ENCODE results near the gene PTCH1. TPM values are rescaled to one million over a fixed set of nuclear protein-coding genes. Genes with fewer than 3 reads are reported as not detected.

The PTCH1 gene
- total and polyA plus RNA-seq, 2 experiments from 2014 or later = 36.8 to 44.1 TPM

DNA sequence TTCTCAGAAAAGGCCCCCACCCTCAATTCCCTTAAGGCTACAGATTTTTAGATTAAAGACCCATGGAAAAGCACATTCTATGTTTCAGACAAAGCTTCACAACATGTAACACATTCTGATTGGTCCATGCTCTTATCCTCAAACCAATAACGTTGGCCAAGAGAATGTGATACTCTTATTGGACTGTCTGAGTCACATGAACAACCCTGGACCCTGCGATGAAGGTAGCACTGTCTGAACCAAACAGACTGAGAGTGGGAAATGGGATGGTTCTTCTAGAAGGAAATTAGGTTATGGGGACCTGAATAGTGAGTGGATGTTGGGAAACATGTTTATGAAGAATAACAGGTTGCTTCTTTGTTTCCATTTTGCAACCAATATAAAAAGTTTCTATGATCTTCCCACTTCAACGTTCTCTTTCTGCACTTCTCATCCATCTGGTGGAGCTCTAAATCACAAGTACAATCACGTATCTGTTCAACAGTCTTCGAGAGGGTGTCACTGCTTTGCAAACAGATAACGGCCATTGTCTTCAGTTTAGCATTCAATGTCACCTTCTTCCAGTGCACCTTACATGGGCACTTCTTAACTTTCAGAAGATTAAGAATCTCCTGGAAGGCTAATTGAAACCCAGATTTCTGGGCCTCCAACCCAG is 81.6 kb downstream of the PTCH1 start:
- Histone ChIP-seq H3K36me3 (replicated peaks; ENCODE audit: insufficient read depth, low read depth) (no peaks in the 10 kb centered on the region), H3K4me2 (no peak overlapping the region), H3K9me2 (replicated peaks; ENCODE audit: insufficient read depth) (no peaks in the 10 kb centered on the region), H3K27ac (no peak overlapping the region), H3K4me3 (no peak overlapping the region), H3K9me3 (ENCODE audit: low read depth) (no peaks in the 10 kb centered on the region), H2AFZ (no peak overlapping the region), H3K27me3 (no peaks in the 10 kb centered on the region), H3K79me2 (no peaks in the 10 kb centered on the region), H4K20me1 (ENCODE audit: insufficient read depth, poor library complexity, severe bottlenecking) (no peaks in the 10 kb centered on the region), H3K4me1 (ENCODE audit: insufficient read depth) (no peaks in the 10 kb centered on the region)
- no peak for DNase-seq (ENCODE audit: low spot score)
- WGBS (ENCODE audit: low lambda C conversion rate, missing lambda C conversion rate) = 82% methylated on average over 6 of the region's 6 CpGs
- TF ChIP-seq EZH2 (IDR thresholded peaks at IDR 0.05; ENCODE audit: borderline replicate concordance) = no peak
- TF ChIP-seq EZH2phosphoT487 (IDR thresholded peaks at IDR 0.05; ENCODE audit: low read depth, severe bottlenecking, unreplicated experiment) = no peak

DNA sequence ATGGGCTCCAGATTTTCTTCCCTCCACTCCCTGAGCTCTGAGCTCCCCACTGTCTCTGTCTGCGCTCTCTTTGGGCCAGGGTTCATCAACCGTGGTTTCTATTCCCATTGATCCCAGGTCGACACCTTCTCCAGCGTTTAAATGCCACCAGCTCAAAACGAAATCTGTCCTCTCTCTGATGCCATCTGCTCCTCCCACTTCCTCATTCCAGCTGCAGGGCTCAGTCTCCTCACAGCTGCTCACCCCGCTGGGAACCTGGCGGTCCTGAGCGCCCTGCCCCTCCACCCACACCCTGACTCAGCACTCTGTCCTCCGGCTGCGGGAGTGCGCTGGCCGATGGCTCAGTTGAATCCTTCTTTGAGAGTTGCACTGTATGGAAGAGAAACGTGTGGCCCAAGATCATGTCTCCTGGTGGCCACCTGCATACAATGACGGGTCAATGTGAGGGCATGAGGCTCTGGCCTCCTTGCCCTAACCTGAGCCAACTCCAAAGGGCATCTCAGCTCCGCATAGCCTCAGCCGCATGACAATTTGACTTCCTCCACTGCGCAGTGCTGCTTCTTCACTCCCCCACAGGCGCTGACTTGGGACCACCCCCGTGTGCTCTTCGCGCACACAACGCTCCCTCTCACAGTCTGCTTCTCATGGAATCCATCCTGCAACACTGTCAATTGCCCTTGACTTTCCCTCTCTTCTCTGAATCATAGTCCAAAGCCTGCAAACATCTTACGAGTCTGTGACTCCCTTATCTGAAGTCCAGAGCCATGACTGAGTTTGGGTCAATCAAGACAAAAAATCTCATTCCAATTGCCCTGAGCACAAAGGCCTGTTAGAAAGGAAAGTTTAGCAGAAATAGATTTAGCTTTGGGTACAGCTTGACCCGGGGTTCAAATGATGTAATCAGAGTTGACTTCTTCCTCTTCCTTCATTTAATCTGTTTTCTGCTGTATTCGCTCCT is 82.4 kb downstream of the PTCH1 start:
- TF ChIP-seq, protein P1, sequence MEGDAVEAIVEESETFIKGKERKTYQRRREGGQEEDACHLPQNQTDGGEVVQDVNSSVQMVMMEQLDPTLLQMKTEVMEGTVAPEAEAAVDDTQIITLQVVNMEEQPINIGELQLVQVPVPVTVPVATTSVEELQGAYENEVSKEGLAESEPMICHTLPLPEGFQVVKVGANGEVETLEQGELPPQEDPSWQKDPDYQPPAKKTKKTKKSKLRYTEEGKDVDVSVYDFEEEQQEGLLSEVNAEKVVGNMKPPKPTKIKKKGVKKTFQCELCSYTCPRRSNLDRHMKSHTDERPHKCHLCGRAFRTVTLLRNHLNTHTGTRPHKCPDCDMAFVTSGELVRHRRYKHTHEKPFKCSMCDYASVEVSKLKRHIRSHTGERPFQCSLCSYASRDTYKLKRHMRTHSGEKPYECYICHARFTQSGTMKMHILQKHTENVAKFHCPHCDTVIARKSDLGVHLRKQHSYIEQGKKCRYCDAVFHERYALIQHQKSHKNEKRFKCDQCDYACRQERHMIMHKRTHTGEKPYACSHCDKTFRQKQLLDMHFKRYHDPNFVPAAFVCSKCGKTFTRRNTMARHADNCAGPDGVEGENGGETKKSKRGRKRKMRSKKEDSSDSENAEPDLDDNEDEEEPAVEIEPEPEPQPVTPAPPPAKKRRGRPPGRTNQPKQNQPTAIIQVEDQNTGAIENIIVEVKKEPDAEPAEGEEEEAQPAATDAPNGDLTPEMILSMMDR (IDR thresholded peaks at IDR 0.05; ENCODE audit: poor library complexity) = no peak
- TF ChIP-seq EZH2 (IDR thresholded peaks at IDR 0.05; ENCODE audit: borderline replicate concordance) (no peak), EZH2phosphoT487 (IDR thresholded peaks at IDR 0.05; ENCODE audit: low read depth, severe bottlenecking, unreplicated experiment) (no peak)
- Histone ChIP-seq H2AFZ (no peak overlapping the region), H3K36me3 (replicated peaks; ENCODE audit: insufficient read depth, low read depth) (no peaks in the 10 kb centered on the region), H3K4me3 (no peak overlapping the region), H3K9me3 (ENCODE audit: low read depth) (no peaks in the 10 kb centered on the region), H4K20me1 (ENCODE audit: insufficient read depth, poor library complexity, severe bottlenecking) (no peaks in the 10 kb centered on the region), H3K4me2 (peak overlapping the region; percentile 30), H3K79me2 (no peaks in the 10 kb centered on the region), H3K4me1 (ENCODE audit: insufficient read depth) (no peaks in the 10 kb centered on the region), H3K27ac (no peak overlapping the region), H3K27me3 (no peaks in the 10 kb centered on the region), H3K9me2 (replicated peaks; ENCODE audit: insufficient read depth) (no peaks in the 10 kb centered on the region)
- 73% methylated on average over 25 of the region's 25 CpGs for WGBS (ENCODE audit: low lambda C conversion rate, missing lambda C conversion rate)
- peak; percentile 39 for DNase-seq (ENCODE audit: low spot score)

DNA sequence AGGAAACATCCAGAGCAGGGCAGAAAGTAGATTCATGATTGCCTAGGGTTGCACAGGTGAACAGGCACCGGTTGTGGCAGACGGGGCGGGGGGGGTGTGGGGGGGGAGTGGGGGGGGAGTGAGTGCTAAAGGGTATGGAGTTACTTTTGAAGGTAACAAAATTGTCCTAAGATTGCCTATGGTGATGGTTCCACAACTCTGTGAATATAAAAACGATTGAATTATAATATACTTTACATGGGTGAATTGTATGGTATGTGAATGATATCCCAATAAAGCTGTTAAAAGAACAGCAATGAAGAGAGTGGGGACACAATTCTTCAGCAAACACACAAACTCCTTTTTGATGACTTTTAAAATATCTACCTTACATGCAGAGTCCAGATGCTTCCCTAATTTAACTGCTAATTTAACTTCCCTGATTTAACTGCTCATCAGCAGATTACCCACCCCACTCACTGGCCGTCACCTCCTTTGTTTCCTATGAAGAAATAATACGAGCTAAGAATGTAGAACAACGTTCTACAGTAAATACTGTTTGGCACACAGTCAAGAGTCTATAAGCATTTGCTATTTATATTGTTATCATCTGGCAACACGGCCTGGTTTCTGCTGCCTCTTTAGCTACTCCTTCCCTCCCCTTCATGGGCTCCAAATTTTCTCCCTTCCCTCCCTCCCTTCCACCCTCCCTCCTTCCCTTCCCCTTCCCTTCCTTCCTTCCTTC is 83.5 kb downstream of the PTCH1 start:
- WGBS (ENCODE audit: low lambda C conversion rate, missing lambda C conversion rate) = 72% methylated on average over 7 of the region's 8 CpGs
- H3K9me3 ChIP-seq (ENCODE audit: low read depth) = no peaks in the 10 kb centered on the region
- H3K9me2 ChIP-seq (replicated peaks; ENCODE audit: insufficient read depth) = no peaks in the 10 kb centered on the region
- no peak overlapping the region for H3K4me2 ChIP-seq
- TF ChIP-seq, protein P1 (IDR thresholded peaks at IDR 0.05; ENCODE audit: poor library complexity) = no peak
- no peak for TF ChIP-seq EZH2 (IDR thresholded peaks at IDR 0.05; ENCODE audit: borderline replicate concordance)
- TF ChIP-seq EZH2phosphoT487 (IDR thresholded peaks at IDR 0.05; ENCODE audit: low read depth, severe bottlenecking, unreplicated experiment) = no peak
- H3K27me3 ChIP-seq = no peaks in the 10 kb centered on the region
- no peaks in the 10 kb centered on the region for H4K20me1 ChIP-seq (ENCODE audit: insufficient read depth, poor library complexity, severe bottlenecking)
- DNase-seq (ENCODE audit: low spot score) = no peak
- no peak overlapping the region for H3K27ac ChIP-seq
- no peaks in the 10 kb centered on the region for H3K79me2 ChIP-seq
- no peak overlapping the region for H2AFZ ChIP-seq
- H3K36me3 ChIP-seq (replicated peaks; ENCODE audit: insufficient read depth, low read depth) = no peaks in the 10 kb centered on the region
- H3K4me1 ChIP-seq (ENCODE audit: insufficient read depth) = no peaks in the 10 kb centered on the region
- no peak overlapping the region for H3K4me3 ChIP-seq

Data from hepatocyte (in vitro differentiated cells).